GM12878 (cell line): ENCODE results near the gene GORASP2.

Source experiments
- BACH1 ChIP-seq: fragments of 450-650 bp; IDR thresholded peaks from 2 replicates; pipeline ENCODE4 v1.6.1; 2017; ENCODE audit warnings: mild to moderate bottlenecking, borderline replicate concordance
- HDGF ChIP-seq: fragments of 450-650 bp; IDR thresholded peaks from 2 replicates; pipeline ENCODE4 v1.6.1; 2016; ENCODE audit warnings: antibody characterized with exemption
- MEF2A ChIP-seq: IDR thresholded peaks from 2 replicates; pipeline ENCODE4 v1.6.1; 2011; ENCODE audit warnings: low read depth, mild to moderate bottlenecking, low read length, moderate library complexity; ENCODE audit not compliant: insufficient read depth
- RB1 ChIP-seq: fragments of 450-650 bp; formaldehyde crosslinking; IDR thresholded peaks from 2 replicates; pipeline ENCODE4 v1.6.1; 2017; ENCODE audit warnings: mild to moderate bottlenecking, borderline replicate concordance
- TF ChIP-seq, protein P1 (sequence below): fragments of 150-350 bp; IDR thresholded peaks from 2 replicates; pipeline ENCODE4 v1.6.1; 2016; ENCODE audit warnings: low read depth, low read length

- no peak for TF ChIP-seq RB1
- no peak for TF ChIP-seq BACH1
- TF ChIP-seq, protein P1, sequence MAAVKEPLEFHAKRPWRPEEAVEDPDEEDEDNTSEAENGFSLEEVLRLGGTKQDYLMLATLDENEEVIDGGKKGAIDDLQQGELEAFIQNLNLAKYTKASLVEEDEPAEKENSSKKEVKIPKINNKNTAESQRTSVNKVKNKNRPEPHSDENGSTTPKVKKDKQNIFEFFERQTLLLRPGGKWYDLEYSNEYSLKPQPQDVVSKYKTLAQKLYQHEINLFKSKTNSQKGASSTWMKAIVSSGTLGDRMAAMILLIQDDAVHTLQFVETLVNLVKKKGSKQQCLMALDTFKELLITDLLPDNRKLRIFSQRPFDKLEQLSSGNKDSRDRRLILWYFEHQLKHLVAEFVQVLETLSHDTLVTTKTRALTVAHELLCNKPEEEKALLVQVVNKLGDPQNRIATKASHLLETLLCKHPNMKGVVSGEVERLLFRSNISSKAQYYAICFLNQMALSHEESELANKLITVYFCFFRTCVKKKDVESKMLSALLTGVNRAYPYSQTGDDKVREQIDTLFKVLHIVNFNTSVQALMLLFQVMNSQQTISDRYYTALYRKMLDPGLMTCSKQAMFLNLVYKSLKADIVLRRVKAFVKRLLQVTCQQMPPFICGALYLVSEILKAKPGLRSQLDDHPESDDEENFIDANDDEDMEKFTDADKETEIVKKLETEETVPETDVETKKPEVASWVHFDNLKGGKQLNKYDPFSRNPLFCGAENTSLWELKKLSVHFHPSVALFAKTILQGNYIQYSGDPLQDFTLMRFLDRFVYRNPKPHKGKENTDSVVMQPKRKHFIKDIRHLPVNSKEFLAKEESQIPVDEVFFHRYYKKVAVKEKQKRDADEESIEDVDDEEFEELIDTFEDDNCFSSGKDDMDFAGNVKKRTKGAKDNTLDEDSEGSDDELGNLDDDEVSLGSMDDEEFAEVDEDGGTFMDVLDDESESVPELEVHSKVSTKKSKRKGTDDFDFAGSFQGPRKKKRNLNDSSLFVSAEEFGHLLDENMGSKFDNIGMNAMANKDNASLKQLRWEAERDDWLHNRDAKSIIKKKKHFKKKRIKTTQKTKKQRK: no peak
- TF ChIP-seq MEF2A: no peak
- no peak for TF ChIP-seq HDGF
Measured at GRCh38 chr2:170963386-170963785, 34.3 kb downstream of the GORASP2 start.
